ENCODE results near the gene ZC3H7B. TPM values are rescaled to one million over a fixed set of nuclear protein-coding genes. Genes with fewer than 3 reads are reported as not detected.
"Not testable (repeated sequence)": the region's sequence is repeated elsewhere in the genome, so short reads cannot be mapped to it uniquely, and the experiment has no call there.

ZC3H7B gene
- 77.3 and 83.4 TPM in 2 replicates for total RNA-seq
- long read RNA-seq, full-length matches to known transcripts, result 1 of 6 reads
- long read RNA-seq, partial matches to known transcripts, result 1 of 6 reads
- long read RNA-seq, other reads (novel, unspliced or antisense), result 4 of 6 reads

- Mint-ChIP-seq H3K4me1 (ENCODE audit: low read depth) (peaks cover 20% of the 10 kb centered on the region), H3K4me3 (ENCODE audit: low read depth) (peak within 1 kb of the TSS; percentile 82), H3K27me3 (no peaks in the 10 kb centered on the region), H3K27ac (peak within 1 kb of the TSS; percentile 14), H3K36me3 (ENCODE audit: insufficient read depth) (no peaks in the 10 kb centered on the region), H3K9me3 (ENCODE audit: low read depth) (no peaks in the 10 kb centered on the region)
- peak; percentile 60 for TF ChIP-seq CTCF (IDR thresholded peaks at IDR 0.05; ENCODE audit: unreplicated experiment)
- DNase-seq (ENCODE audit: low spot score, unreplicated experiment), result peak; percentile 70
Measured at GRCh38 chr22:41301085-41302020, at the start of gene ZC3H7B. Gene ZC3H7B, plus strand, starts transcription at chr22:41301525. Its CDS starts 19,136 bp downstream, at chr22:41320661.

- H3K4me1 Mint-ChIP-seq (ENCODE audit: low read depth), result no peaks in the 10 kb centered on the region
- TF ChIP-seq CTCF (IDR thresholded peaks at IDR 0.05; ENCODE audit: unreplicated experiment), result no peak
- H3K27ac Mint-ChIP-seq, result no peak overlapping the region
- peaks cover 9% of the 10 kb centered on the region for H3K36me3 Mint-ChIP-seq (ENCODE audit: insufficient read depth)
- no peaks in the 10 kb centered on the region for H3K9me3 Mint-ChIP-seq (ENCODE audit: low read depth)
- no peak overlapping the region for H3K4me3 Mint-ChIP-seq (ENCODE audit: low read depth)
- H3K27me3 Mint-ChIP-seq, result no peaks in the 10 kb centered on the region
- no peak for DNase-seq (ENCODE audit: low spot score, unreplicated experiment)
Measured at GRCh38 chr22:41252365-41252764, 49.0 kb upstream of the ZC3H7B start.

- Mint-ChIP-seq H3K27me3 (no peaks in the 10 kb centered on the region), H3K36me3 (ENCODE audit: insufficient read depth) (peaks cover 4% of the 10 kb centered on the region), H3K27ac (no peak overlapping the region), H3K9me3 (ENCODE audit: low read depth) (no peaks in the 10 kb centered on the region), H3K4me1 (ENCODE audit: low read depth) (no peaks in the 10 kb centered on the region), H3K4me3 (ENCODE audit: low read depth) (no peak overlapping the region)
- TF ChIP-seq CTCF (IDR thresholded peaks at IDR 0.05; ENCODE audit: unreplicated experiment), result no peak
- DNase-seq (ENCODE audit: low spot score, unreplicated experiment), result no peak
Measured at GRCh38 chr22:41254230-41254629, 47.1 kb upstream of the ZC3H7B start.

GRCh38 chr22:41256254-41257253 is 44.8 kb upstream of the ZC3H7B start:
- Mint-ChIP-seq H3K4me3 (ENCODE audit: low read depth) (no peak overlapping the region), H3K9me3 (ENCODE audit: low read depth) (no peaks in the 10 kb centered on the region), H3K36me3 (ENCODE audit: insufficient read depth) (peaks cover 4% of the 10 kb centered on the region), H3K27ac (peak overlapping the region; percentile 27), H3K4me1 (ENCODE audit: low read depth) (no peaks in the 10 kb centered on the region), H3K27me3 (no peaks in the 10 kb centered on the region)
- TF ChIP-seq CTCF (IDR thresholded peaks at IDR 0.05; ENCODE audit: unreplicated experiment), result no peak
- DNase-seq (ENCODE audit: low spot score, unreplicated experiment), result no peak

- Mint-ChIP-seq H3K4me3 (ENCODE audit: low read depth) (no peak overlapping the region), H3K36me3 (ENCODE audit: insufficient read depth) (peaks cover 3% of the 10 kb centered on the region), H3K27ac (no peak overlapping the region), H3K4me1 (ENCODE audit: low read depth) (no peaks in the 10 kb centered on the region), H3K27me3 (no peaks in the 10 kb centered on the region), H3K9me3 (ENCODE audit: low read depth) (no peaks in the 10 kb centered on the region)
- TF ChIP-seq CTCF (IDR thresholded peaks at IDR 0.05; ENCODE audit: unreplicated experiment), result no peak
- DNase-seq (ENCODE audit: low spot score, unreplicated experiment), result no peak
Measured at GRCh38 chr22:41257696-41258095, 43.6 kb upstream of the ZC3H7B start.

- H3K27ac Mint-ChIP-seq; H3K27me3 Mint-ChIP-seq; H3K4me1 Mint-ChIP-seq (ENCODE audit: low read depth); H3K4me3 Mint-ChIP-seq (ENCODE audit: low read depth); H3K36me3 Mint-ChIP-seq (ENCODE audit: insufficient read depth); DNase-seq (ENCODE audit: low spot score, unreplicated experiment); H3K9me3 Mint-ChIP-seq (ENCODE audit: low read depth): not testable (repeated sequence)
Measured at GRCh38 chr22:41259756-41260155, 41.6 kb upstream of the ZC3H7B start.
